ENCODE results near the gene CSN3. TPM values are rescaled to one million over a fixed set of nuclear protein-coding genes. Genes with fewer than 3 reads are reported as not detected.

Gene CSN3
- total RNA-seq, 1 donor from 2014 or later: not detected

- DNase-seq (ENCODE audit: low spot score) (no peak), ATAC-seq (no peak)
Observed at GRCh38 chr4:70288651-70289050, 46.3 kb downstream of the CSN3 start.

GRCh38 chr4:70291341-70291740 is 48.9 kb downstream of the CSN3 start:
- DNase-seq (ENCODE audit: low spot score) (no peak), ATAC-seq (no peak)

- ATAC-seq: no peak
- no peak for DNase-seq (ENCODE audit: low spot score)
Observed at GRCh38 chr4:70297576-70297975, 55.2 kb downstream of the CSN3 start.

- DNase-seq (ENCODE audit: low spot score) (no peak), ATAC-seq (no peak)
Observed at GRCh38 chr4:70298051-70298450, 55.7 kb downstream of the CSN3 start.

GRCh38 chr4:70299643-70300042 is 57.2 kb downstream of the CSN3 start:
- DNase-seq (ENCODE audit: low spot score): no peak
- no peak for ATAC-seq

- DNase-seq (ENCODE audit: low spot score) (no peak), ATAC-seq (no peak)
Observed at GRCh38 chr4:70300215-70300614, 57.8 kb downstream of the CSN3 start.

Other genes with a start within 250 kb of the CSN3 start
- gene STATH, start 246.6 kb upstream of the CSN3 start, total RNA-seq: not detected
- gene HTN3, start 214.1 kb upstream of the CSN3 start, total RNA-seq: not detected
- gene HTN1, start 192.2 kb upstream of the CSN3 start, total RNA-seq: not detected
- not detected for gene PRR27, start 88.4 kb upstream of the CSN3 start, total RNA-seq
- gene ODAM, start 46.9 kb upstream of the CSN3 start, total RNA-seq: not detected
- gene FDCSP, start 16.5 kb upstream of the CSN3 start, total RNA-seq: not detected
- gene CABS1, start 92.4 kb downstream of the CSN3 start, total RNA-seq: not detected
- not detected for gene SMR3A, start 118.2 kb downstream of the CSN3 start, total RNA-seq
- gene SMR3B, start 140.5 kb downstream of the CSN3 start, total RNA-seq: not detected
- 0.40 TPM for gene OPRPN, start 155.3 kb downstream of the CSN3 start, total RNA-seq
- gene MUC7, start 229.6 kb downstream of the CSN3 start, total RNA-seq: not detected